HG03432 (cell line): ENCODE data around the gene CEP170B.
"Not testable (repeated sequence)": the region's sequence is repeated elsewhere in the genome, so short reads cannot be mapped to it uniquely, and the experiment has no call there.

ENCODE experiments used
- ATAC-seq: cut with Tn5 transposase; IDR thresholded peaks from one replicate; pipeline ENCODE4 v1.9.1; 2021; ENCODE audit warnings: mild to moderate bottlenecking, moderate library complexity; ENCODE audit not compliant: unreplicated experiment

The CEP170B gene

DNA sequence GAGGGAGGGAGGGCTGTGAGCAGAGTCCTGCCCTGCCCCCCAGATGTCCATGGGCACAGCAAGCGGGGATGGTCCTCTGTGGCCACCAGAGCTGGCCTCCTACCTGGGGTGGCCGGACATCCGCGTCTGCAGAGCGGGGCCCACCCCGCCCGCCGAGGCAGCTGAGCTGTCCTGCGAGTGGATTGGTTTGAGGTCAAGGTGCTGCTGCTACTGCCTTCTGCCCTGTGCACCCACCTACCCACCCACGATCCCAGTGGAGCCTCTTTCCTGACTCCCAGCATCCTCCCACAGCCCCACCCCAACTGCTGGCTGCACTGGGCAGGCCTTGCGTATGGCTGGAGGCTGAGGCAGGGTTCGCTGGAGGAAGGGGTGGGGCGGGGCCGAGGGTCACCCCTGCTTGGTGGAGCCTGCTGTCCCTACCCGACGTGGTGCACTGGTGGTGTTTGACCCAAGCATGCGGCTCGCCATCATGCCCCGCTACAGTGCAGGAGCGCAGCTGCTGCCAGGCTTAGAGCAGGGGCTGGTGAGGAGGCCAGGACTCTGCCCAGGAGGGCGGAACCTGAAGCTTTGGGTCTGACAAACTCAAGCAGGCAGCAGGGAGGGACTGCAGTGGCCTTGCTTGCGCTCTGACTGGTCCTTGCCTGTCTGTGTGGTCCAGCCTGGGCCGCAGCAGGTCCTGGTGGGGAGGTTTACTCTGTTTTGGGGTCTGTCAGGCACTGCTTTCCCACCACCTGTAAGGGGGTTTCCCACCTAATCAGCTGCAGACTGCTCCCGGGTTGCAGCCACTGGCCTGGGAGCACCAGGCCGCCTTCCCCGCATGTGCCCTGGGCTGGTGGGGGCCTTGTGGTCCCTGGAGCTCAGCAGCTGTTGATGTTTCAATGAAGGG, 23.7 kb downstream of the CEP170B start:
- ATAC-seq, result no peak

- ATAC-seq, result no peak
These were observed 24.3 kb downstream of the CEP170B start for GRCh38 chr14:104889375-104889757.

DNA sequence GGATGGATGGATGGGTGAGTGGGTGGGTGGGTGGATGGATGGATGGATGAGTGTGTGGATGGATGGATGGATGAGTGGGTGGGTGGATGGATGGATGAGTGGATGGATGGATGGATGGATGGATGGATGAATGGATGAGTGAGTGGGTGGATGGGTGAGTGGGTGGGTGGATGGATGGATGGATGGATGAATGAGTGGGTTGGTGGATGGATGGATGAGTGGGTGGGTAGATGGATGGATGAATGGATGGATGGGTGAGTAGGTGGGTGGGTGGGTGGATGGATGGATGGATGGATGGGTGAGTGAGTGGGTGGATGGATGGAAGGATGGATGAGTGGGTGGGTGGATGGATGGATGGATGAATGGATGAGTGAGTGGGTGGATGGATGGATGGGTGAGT, 25.2 kb downstream of the CEP170B start:
- not testable (repeated sequence) for ATAC-seq

GRCh38 chr14:104891121-104891551, 26.1 kb downstream of the CEP170B start:
- ATAC-seq, result no peak

DNA sequence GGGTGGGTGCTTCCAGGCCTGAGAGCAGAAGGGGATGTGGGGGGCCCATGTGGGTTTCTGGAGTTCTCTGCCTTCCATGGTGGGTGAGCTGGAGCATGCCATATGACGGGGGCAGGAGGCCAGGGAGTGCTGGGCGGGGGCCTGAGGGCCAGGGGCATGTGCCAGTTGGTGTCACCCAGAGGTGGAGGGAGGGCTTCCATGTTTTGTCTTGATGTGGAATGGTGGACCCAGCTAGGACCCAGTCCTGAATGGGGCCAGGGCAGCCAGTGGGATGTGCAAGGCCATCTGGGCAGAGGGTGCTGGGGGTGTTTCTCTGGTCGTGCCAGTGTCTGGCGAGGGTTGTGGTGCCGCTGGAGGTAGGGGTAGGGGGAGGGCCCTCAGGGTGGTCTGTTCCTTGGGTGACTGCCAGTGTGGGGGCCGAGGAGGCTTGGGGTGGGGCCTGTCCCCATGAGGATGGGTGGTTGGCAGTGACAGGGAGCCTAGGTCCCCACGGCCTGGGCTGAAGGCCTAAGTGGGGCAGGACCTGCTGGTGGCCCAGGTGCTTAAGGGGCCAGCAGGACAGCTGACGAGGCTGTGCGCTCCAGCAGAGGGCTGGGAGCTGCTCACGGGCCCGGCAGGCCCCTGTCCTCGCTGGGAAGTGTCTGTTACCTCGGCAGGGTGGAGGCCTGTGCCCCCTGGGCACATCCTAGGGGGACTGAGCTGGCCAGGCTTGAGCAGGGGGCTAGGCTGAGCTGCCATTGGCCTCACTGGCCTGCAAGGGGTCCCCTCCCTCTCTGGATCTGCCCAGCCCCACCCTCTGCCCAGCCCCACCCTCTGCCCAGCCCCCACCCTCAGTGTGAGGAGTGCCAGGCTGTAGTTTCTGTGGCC, 26.8 kb downstream of the CEP170B start:
- ATAC-seq, result no peak

DNA sequence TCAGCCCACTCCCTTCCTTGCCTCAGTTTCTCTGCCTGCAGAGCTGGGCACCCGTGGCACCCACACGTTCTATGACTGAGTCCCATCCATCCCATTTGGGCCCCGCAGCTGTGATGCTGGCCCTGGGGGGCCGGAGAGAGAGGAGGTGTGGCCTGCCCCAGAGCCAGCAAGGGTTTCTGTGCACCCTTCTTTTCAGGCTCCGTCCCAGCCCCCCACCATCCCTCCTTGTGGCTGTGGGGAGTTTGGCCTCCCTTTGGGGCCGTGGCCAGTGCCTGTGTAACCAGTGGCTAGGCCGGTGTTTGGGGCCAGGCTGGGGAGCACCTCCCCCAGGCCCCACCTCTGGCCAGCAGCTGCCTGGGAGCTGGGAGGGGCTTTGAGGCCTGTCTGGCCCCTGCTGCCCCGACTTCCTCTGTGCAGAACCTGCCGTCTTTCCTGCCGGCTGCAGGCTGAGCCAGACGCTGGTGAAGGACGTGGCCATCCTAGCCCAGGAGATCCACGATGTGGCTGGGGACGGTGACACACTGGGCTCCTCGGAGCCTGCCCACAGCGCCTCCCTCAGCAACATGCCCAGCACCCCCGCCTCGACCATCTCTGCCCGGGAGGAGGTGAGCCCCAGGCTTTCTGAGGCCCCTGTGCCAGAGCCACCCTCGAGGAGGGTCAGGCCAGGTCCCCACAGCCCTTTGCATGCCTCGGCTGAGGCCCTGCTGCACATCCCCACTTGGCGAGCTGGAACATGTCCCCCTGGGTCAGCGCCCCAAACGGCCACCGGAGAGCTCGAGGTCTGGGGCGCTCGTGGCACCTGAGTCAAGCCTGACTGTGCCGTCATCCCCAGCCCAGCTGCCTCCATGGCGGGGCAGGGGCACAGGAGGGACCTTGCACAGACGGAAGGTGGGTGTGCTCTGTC, 27.7 kb downstream of the CEP170B start:
- ATAC-seq, result no peak

GRCh38 chr14:104893435-104894207, 28.6 kb downstream of the CEP170B start:
- ATAC-seq, result no peak

- ATAC-seq, result no peak
These were observed 29.5 kb downstream of the CEP170B start for GRCh38 chr14:104894331-104895206.

DNA sequence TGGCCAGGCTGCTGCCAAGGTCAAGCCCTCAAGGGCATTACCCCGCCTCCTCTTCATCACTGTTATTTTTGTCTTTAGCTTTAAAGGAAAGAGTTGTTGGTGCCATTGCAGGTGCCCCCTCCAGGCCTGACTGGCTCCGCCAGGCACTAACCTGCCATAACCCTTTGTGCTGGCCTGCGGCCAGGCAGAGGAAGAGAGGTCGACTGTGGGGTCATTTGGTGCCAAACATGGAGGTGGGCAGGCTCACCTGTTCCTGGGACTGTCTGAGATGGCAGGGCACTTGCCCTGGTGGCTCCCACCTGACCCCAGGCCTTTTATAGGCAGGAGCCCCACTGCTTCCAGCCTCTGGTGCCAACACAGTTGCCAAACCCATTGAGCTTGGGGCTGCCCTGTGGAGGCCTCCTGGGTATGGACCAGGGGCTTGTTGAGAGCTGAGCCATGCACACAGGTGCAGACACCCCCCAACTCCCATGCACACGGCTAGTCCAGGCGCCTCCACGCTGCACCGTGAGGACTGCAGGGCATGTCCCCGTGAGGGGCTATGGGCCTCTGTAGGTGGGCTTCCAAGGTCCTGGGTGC, 30.2 kb downstream of the CEP170B start:
- ATAC-seq, result no peak

DNA sequence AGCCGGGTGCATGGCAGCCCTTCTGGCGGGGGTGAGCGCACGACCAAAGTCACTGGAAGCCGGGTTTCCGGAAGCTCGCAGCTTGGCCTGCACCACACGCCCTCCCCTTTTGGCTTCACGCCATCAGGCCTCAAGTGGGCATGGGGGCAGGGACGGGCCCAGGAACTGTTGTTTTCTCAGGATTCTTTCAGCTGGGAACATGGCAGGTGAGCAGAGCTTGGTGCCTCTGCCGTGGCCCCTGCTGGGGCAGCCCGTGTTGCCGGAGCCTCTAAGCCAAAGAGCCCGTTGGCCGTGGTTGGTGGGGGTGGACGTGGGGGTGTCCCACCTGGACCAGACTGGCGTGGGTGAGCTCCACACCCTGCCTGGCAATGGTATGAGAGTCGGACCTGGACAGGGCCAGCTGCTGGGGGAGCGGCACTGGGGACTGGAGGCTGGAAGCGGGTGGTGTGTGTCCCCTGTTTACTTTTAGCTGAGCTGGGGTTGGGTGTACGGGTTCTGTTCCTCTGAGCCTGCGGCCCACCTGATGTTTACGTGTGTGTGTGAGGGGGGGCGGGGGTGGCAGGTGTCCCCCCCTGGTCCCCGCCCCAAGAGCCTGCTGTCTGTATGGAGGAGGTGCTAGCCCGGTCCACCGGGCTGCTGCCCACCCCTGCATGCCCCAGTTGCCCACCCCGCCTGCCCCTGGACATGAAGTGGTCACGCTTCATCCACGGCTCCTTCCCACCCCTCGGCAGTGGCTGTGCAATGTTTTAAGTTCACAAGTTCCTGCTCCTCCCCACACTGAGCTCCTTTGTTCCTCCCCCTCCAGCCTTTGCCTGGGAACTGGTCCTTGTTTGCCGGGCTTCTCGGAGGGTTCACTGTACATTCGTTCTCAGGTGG, 31.0 kb downstream of the CEP170B start:
- no peak for ATAC-seq

DNA sequence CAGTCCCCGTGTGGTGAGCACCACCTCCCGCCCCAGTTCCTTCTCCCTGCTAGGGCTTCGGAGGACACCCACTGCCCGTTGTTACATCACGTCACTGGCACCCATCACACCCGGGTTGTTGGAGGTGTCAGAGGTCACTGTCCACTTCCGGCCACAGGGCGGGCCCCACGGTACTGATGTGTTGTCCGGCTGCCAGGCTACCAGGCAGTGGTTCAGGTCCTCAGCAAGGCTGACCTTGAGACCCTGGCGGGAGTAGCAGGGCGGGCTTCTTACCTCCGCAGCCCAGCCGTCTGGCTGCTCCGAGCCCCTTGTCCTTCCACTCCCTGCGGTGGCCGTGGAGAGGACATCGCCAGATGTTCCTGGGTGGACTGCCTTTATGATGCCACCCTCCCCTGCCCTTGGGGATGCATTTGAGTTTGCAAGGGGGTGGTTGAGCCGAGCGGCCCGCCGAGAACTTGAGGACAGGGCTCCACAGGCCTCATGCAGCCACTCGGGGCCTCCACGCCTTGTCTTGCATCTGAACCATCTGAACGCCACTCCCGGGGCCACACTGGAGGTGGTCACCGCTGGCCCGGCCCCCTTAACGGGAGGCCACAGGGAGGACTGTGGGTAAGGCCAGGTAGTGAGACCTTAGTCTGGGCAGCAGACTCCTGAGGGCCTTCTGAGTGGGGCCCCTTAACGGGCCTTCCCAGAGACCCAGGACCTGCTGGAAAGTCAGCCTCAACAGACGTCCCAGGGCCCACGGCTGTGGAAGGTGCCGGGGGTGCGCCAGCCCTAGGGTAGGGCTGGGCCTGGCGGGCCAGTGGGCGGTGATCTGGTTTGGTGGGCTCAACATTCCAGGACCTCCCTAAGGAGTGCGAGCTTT, 32.5 kb downstream of the CEP170B start:
- no peak for ATAC-seq

DNA sequence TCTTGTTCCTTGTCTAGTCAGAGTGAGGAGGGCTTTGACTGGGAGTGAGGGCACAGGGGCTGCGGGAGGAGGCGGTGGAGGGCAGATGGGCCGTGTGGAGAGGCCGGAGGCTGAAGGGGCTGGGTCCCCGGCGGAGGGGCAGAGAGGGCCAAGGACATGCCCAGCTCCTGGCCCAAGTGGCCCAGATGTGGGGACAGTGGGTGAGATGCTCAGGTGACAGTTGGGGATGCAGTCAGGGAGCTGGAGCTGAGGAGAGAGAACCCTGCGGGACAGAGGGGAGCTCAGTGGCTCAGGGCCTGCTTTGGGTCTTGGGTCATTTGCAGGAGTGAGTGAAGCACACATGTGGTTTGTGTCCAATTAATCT, 33.1 kb downstream of the CEP170B start:
- ATAC-seq, result no peak

GRCh38 chr14:104898870-104899510, 33.9 kb downstream of the CEP170B start:
- ATAC-seq, result no peak

- no peak for ATAC-seq
These were observed 34.7 kb downstream of the CEP170B start for GRCh38 chr14:104899781-104900180.

DNA sequence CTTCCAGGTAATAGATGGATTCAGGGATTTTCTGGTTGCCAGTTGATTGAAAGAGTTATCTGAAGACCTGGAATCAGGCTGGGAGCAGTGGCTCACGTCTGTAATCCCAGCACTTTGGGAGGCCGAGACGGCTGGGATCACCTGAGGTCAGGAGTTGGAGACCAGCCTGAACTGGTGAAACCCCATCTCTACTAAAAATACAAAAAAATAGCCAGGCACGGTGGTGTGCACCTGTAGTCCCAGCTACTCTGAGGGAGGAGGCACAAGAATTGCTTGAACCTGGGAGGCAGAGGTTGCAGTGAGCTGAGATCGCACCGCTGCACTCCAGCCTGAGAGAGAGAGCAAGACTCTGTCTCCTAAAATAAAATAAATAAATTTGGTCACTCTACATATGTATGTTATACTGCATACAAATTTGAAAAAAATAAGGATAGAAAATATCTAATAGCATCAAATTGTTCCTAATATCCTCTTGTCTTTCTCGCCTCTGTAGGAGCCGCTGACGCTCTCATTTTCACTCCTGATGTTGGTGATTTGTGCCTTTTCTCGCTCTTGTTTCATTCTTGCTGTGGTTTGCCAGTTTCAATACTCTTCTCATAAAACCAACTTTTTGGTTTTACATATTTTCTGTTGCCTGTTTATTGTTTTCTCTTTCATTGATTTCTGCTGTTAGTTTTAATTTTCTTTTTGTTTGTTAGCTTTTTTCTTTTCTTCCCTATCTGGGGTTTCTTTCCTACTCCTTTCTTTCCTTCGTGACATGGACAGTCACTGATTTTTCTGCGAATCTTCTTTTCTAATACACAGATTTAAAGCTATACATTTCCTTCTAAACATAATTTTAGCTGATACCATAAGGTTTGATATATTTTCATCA, 35.8 kb downstream of the CEP170B start:
- no peak for ATAC-seq
